Posterior vena cava (tissue), 2 donors: ENCODE data around the gene IFNL1. TPM values are rescaled to one million over a fixed set of nuclear protein-coding genes. Genes with fewer than 3 reads are reported as not detected.
"Not testable (repeated sequence)": the region's sequence is repeated elsewhere in the genome, so short reads cannot be mapped to it uniquely, and the experiment has no call there.

Experiments
- DNase-seq: peaks from one replicate; pipeline ENCODE4 v3.0.0-alpha.2; 2020; ENCODE audit warnings: low spot score
- intact Hi-C, 2 donors: fragments of 100-400 bp; cut with DNase I; formaldehyde crosslinking; loops; one replicate each; pipeline versions ENCODE4 v1.14.1 to v1.14.2; 2022 to 2023
- total RNA-seq, 2 donors: library from RNA; stranded (reverse); fragmentation: NEBNext Ultra II Directional; extraction: Animal tissue kit (Norgen Biotek cat#: 25700); gene quantifications; one replicate each; pipeline ENCODE4 v1.2.1, GENCODE V29; 2021
- donor health status: DM: yes; HTN: yes; CAD: no.
- donor health status: DM: yes; HTN: yes; CAD: no.

IFNL1 gene
- total RNA-seq, 2 donors from 2014 or later, result not detected

DNA sequence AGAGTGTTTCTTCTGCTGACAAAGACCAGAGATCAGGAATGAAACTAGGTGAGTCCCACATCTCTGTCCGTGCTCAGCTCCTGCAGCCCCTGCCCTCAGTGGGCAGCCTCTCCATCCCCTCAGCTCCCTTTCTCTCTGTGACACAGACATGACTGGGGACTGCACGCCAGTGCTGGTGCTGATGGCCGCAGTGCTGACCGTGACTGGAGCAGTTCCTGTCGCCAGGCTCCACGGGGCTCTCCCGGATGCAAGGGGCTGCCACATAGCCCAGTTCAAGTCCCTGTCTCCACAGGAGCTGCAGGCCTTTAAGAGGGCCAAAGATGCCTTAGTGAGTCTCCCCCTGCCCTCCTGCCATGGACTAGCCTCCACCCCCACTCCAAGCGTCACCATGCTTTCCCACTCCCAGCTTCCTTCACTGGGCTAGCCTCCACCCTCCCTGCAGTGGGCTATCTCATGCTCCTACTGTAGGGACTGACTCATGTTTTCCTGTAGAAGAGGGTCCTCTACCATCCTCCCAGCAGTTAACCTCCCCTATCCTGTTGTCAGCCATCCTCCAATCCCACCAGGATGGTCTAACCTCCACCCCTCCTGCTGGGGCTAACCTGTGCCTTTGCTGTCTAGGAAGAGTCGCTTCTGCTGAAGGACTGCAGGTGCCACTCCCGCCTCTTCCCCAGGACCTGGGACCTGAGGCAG, 27.5 kb upstream of the IFNL1 start:
- intact Hi-C loops, DNase-seq: not testable (repeated sequence)

DNA sequence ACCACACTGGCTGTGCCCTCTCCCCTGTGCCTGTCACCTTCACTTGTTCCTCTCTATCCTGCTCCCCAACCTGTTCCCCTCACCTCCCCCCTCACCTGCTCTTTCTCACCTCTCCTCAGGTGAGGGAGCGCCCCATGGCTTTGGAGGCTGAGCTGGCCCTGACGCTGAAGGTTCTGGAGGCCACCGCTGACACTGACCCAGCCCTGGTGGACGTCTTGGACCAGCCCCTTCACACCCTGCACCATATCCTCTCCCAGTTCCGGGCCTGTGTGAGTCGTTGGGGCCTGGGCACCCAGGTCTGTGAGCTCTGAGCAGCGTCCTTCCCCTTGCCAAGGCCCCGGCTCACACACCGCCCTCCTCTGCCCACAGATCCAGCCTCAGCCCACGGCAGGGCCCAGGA, 26.8 kb upstream of the IFNL1 start:
- DNase-seq, intact Hi-C loops: not testable (repeated sequence)

DNA sequence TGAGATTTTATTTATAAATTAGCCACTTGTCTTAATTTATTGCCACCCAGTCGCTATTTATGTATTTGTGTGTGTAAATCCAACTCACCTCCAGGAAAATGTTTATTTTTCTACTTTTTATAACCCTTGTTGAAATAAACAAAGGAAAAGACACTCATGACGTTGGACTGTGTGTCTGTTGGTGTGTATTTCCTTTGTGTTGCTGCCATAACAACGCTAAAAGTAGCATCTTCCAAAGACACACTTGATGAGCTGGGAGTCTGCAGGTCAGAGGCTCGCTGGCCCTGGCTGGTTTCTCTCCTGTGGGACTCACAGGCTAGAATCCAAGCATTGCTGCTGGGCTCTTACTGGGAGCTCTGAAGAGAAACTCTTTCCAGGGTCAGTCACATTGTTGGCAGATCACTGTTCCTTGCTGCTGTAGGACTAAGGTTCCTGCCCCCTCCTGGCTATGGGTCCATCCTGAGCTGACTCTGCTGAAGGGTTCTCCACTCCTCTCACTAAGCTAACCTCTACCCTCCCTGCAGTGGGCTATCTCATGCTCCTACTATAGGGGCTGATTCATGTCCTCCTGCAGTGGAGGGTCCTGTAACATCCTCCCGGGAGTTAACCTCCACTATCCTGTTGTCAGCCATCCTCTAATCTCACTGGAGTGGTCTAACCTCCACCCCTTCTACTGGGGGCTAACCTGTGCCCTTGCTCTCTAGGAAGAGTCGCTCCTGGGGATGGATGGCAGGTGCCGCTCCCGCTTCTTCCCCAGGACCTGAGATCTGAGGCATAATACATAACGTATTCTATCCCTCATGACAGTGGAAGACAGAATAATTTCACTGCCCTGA, 26.0 kb upstream of the IFNL1 start:
- intact Hi-C loops, result no loop called here
- no peak for DNase-seq

DNA sequence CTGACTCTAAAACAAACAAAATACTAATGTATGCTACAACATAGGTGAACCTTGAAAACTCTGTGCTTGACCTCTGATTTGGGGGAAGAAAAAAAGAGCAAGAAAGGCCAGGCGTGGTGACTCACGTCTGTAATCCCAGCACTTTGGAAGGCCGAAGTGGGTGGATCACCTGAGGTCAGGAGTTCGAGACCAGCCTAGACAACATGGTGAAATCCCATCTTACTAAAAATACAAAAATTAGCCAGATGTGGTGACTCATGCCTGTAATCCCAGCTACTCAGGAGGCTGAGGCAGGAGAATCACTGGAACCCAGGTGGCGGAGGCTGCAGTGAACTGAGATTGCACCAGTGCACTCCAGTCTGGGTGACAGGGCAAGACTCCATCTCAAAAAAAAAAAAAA, 22.3 kb upstream of the IFNL1 start:
- intact Hi-C loops, DNase-seq: not testable (repeated sequence)

DNA sequence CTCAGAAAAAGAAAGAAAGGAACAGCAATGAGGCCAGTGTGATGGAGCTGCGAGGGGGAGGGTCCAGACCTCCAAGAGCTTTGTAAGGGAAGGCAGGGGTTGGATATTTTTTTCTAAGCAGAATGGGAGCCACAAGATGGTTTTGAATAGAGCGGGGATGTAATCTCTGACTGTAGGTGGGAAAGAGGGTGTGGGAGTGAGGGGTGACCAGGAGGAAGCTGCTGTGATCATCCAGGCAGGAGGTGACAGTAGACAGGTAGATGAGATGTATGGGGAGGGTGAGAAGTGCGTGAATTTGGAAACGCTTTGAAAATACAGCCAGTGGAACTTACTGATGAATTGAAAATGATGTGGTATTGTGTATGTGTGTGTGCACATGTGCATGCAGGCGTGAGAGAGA, 20.6 kb upstream of the IFNL1 start:
- no peak for DNase-seq
- intact Hi-C loops, result no loop called here

DNA sequence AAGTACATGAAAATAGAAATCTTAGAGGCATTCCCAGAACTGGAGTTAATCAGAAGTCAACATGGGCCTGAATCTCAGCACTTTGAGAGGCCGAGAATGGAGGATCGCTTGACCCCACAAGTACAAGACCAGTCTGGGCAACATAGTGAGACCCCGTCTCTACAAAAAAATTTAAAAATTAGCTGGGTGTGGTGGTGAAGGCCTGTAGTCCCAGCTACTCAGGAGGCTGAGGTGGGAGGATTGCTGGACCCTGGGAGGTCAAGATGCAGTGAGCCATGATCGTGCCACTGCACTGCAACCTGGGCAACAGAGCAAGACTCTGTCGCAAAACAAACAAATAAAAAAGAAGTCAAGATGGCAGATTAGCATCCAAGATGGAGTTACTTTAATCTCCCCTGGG, 19.5 kb upstream of the IFNL1 start:
- intact Hi-C loops, result no loop called here
- DNase-seq, result peak; percentile 13

DNA sequence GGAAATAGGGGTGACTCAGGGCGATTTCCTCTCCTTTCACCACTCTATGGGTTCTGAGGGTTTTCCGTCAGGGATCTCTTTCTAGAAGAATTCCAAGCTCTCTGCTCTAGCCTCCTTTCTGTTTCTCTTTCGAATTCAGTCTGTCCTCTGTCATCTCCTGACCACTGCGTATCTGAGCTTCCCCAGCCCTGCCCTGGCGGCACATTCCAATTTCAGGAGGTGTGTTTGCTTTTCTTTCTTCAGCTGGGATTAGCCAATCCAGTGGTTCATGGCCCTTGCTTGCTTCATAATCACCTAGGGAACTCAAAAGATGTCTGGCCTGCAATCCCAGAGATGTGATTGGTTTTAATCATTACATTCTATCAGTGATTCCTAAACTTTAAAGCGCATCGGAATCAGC, 18.6 kb upstream of the IFNL1 start:
- DNase-seq, result peak; percentile 14
- intact Hi-C loops, result no loop called here

DNA sequence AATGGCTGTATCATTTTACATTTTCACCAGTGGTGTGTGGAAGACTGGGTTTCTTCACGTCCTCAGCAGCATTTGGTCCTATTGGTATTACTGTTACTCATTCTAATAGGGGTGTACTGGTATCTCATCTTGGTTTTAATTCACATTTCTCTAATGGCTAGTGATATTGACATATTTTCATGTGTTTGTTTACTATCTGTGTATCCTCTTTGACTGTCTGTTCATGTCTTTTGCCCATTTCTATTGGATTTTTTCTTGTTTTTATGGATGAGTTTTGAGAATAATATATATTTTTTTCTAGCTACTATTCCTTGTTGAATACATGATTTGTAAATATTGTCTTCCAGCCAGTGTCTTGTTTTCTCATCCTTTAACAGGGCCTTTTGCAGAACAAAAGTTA, 14.2 kb upstream of the IFNL1 start:
- DNase-seq, result no peak
- intact Hi-C loops, result no loop called here

DNA sequence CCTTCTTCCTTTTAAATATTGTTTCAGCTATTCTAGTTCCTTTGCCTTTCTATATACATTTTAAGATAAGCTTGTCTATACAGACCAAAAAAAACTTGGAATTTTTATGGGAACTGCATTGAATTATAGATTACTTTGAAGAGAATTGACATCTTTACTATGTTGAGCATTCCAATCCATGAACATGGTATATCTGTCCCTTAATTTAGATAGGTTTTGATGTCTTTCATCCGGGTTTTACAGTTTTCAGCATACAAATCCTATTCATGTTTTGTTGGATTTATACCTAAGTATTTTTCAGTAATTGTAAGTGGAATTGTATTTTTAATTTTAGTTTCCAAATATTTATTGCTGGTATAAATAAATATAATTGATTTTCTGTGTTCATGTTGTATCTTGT, 12.2 kb upstream of the IFNL1 start:
- intact Hi-C loops, result no loop called here

DNA sequence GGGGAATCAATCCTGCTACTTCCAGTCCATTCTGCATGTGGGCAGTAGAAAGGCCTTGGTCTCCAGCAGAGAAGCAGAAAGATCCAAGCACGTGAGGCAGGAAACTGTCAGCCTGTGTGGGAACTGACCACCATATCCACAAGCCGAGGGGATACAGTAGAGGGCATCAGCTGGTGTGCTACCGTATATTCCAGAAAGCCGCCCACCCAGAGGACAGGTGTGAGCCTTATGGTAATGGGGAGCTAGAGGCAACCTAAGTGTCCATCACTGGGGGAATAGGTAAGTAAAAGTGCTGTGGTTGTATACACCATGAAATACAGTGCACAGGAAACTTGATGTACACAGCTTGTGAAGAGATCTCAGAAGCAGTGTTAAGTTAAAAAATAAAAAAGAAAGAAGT, 2.8 kb upstream of the IFNL1 start:
- peak; percentile 17 for DNase-seq
- intact Hi-C loops, result no loop called here

More for the DNA sequence above, 12.2 kb upstream of the IFNL1 start:
- no peak for DNase-seq

DNA sequence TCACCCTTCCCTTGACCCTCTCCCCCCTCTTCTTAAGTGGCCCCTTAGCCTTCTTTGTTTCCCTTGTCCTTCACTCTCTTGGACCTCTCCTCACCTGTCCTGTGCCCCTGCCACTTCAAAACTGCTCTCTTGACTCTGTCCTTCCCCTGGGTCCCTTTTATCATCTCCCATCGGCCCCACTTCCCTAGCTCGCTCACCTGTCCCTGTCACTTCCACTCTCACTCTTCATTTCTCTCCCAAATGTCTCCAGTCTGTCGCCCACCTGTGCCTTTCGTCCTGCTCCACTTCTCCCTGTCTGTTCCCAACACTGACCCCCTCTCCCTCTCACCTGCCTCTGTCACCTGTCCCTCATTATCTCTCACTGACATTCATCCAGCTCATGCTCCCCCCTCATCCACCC, 699 bp downstream of the IFNL1 start:
- intact Hi-C loops, result no loop called here
- peak; percentile 16 for DNase-seq

DNA sequence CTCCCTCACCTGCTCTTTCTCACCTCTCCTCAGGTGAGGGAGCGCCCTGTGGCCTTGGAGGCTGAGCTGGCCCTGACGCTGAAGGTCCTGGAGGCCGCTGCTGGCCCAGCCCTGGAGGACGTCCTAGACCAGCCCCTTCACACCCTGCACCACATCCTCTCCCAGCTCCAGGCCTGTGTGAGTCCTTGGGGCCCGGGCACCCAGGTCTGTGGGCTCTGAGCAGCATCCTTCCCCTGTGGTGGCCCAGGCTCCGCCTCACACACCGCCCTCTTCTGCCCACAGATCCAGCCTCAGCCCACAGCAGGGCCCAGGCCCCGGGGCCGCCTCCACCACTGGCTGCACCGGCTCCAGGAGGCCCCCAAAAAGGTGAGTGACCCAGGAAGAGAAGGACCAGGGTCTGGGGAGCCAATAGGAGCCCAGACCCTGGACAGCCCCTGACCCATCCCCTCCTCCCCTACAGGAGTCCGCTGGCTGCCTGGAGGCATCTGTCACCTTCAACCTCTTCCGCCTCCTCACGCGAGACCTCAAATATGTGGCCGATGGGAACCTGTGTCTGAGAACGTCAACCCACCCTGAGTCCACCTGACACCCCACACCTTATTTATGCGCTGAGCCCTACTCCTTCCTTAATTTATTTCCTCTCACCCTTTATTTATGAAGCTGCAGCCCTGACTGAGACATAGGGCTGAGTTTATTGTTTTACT, 1.9 kb downstream of the IFNL1 start:
- intact Hi-C loops, result no loop called here
- DNase-seq, result no peak

DNA sequence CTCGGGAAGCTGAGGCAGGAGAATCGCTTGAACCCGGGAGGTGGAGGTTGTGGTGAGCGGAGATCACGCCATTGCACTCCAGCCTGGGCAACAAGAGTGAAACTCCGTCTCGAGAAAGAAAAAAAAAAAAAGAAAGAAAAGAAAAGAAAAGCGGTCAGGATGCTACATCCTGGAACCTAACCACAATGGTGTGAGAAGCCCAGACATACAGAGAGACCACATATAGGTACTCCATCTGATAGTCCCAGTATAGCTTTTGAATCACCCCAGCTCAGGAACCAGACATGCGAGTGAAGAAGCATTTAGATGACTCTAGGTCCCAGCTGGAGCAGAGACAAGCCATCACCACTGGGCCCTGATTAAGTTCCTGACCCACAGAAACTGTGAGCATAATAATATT, 3.2 kb downstream of the IFNL1 start:
- DNase-seq, result no peak
- intact Hi-C loops, result no loop called here

DNA sequence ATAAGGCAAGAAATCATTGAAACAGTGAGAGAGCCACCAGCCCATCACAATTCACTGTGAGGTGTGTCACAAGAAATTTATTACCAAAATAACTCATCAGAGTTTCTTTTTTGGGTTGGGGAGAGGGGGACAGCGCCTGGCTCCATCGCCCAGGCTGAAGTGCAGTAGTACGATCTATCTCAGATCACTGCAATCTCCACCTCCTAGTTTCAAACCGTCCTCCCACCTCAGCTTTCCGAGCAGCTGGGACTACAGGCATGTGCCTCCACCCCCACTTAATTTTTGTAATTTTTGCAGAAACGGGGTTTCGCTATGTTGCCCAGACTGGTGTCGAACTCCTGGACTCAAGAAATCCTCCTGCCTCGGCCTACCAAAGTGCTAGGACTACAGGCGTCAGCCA, 3.6 kb downstream of the IFNL1 start:
- no peak for DNase-seq
- intact Hi-C loops, result no loop called here

DNA sequence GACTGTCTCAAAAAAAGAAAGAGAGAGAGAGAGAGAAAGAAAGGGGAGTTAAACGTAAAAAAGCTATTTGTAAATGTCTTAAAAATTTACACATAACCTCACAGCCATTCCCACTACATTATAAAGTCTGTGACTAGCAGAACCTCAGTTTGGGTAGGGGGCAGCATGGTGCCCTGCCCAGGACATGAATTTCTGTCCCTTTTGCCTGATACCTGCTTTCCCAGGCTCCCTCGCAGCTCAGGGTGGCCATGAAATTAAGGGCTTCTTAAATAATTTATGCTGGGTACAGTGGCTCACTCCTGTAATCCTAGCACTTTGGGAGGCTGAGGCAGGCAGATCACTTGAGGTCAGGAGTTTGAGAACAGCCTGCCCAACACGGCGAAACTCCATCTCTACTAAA, 4.8 kb downstream of the IFNL1 start:
- intact Hi-C loops, result no loop called here
- no peak for DNase-seq

DNA sequence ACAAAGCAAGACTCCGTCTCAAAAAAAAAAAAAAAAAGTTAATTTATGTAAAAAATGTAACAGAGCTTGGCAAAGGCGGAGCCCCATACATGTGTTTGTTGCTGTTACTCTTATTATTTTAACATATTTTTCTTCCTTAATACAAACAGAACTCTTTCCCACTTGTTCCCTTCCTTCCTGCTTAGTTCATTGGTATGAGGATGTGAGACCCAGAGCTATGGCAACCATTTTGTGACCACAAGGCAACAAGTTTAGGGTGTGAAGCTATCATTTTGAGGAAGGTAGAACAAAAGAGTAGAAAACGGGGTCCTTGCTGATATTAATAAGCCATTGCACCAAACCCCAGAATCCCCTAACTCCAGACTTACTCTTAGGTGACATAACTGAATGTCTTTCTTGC, 5.4 kb downstream of the IFNL1 start:
- DNase-seq, result no peak
- intact Hi-C loops, result no loop called here

DNA sequence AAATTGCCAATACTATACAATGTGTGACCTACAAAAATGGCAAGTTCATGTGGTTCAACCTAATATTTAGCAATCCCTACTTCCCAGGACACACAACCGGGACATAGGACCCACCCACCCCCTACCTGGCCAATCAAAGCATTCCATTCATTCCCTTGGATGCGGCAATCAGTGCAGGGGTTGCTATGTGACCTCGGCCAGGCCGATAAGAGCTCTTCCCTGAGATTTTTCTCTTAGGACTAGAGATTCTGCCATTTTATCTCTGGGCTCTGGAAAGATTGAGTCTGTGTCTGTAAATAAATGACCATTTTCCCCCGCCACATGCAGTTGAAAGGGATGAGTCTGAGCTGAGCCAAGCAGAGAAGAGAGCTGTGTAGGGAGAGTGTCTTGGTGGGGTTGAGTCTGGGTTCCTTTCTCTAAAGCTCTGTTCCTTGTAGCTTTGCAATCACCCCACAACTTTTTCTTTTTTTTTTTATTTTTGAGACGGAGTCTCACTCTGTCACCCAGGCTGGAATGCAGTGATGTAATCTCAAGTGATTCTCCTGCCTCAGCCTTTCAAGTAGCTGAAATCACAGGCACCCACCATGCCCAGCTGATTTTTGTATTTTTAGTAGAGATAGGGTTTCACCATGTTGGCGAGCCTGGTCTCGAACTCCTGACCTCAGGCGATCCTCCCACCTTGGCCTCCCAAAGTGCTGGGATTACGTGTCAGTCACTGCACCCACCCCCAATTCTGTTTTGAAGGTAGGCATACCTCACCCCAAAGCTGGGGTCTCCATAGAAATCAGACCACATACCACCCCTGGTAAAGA, 7.4 kb downstream of the IFNL1 start:
- intact Hi-C loops, result no loop called here
- no peak for DNase-seq

DNA sequence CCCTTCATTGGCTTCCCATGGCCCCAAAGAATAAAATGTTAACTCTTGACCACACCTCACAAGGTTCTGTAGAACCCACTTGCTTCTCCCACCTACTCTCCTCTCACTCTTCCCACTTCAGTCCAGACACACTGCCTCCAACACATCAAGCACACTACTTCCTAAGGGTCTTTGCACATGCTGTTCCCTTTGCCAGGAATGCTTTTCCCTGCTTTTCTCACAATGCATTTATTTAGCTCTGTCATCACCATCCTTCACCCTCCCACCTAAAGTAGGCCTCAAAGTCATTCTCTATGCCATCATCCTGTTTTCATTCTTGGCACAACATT, 7.9 kb downstream of the IFNL1 start:
- no peak for DNase-seq

DNA sequence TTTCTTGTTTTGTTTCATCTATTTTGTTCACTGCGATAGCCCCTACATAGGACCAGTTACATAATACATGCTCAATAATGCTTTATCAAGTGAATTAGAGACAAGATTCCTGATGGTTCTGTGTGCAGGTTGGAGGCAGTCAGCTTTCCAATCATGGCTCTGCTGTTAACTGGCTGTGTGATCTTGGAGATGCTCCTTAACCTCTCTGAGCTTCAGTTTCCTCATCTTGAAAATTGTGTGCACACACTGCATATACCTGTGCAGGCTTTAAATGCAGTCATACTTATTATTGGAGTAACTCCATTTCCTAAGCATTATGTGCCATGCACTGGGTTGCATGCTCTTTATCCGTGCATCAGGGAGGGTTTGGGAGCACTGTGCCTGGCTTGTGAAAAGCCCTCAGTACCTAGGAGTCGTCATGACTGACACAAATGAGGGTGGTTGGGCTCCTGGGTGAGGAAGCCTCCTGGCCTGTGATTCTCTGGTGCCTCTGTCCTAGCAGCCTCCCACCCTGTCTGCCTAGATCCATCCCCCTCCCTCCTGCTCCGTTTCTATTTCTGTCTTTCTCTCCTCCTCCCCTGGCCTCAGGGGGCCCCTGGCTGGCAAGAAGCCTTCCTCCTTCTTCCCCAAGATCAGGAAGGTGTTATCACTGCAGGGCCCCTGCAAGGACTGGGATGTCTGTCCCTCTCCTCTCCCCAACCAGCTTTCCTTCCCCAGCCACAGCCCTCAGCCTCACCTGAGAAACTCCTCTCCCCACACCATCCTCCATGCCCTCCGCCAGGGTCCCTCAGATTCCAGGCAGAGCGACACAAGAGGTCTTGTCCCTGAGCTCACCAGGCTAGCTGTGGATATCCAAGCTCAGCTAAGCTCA, 8.7 kb downstream of the IFNL1 start:
- DNase-seq, result no peak
- intact Hi-C loops, result no loop called here

More for the DNA sequence above, 7.9 kb downstream of the IFNL1 start:
- intact Hi-C loops, result no loop called here
